Measurements from ENCODE around the gene SERPINB6. TPM values are rescaled to one million over a fixed set of nuclear protein-coding genes. Genes with fewer than 3 reads are reported as not detected.
"Not testable (repeated sequence)": the region's sequence is repeated elsewhere in the genome, so short reads cannot be mapped to it uniquely, and the experiment has no call there.

Gene SERPINB6
- polyA plus RNA-seq = 77.8 TPM

- peaks cover 2% of the 10 kb centered on the region for H3K36me3 Mint-ChIP-seq
- peak within 1 kb of the TSS; percentile 88 to 96 (median 96) for H3K4me3 Mint-ChIP-seq
- peaks cover 22 to 46% (median 35%) of the 10 kb centered on the region in 3 donors for H3K4me1 Mint-ChIP-seq
- peak within 1 kb of the TSS; percentile 89 to 95 (median 93) for H3K27ac Mint-ChIP-seq
- peaks cover 0 to 2% (median 0%) of the 10 kb centered on the region in 3 donors for H3K9me3 Mint-ChIP-seq
- H3K27me3 Mint-ChIP-seq = no peaks in the 10 kb centered on the region
Measured at GRCh38 chr6:2971420-2972218, at the start of gene SERPINB6. SERPINB6 (minus strand) TSS chr6:2971567; CDS start chr6:2959332, 12,235 bp downstream.

- Mint-ChIP-seq H3K9me3 (no peaks in the 10 kb centered on the region), H3K4me1 (peaks cover 15 to 24% (median 19%) of the 10 kb centered on the region in 3 donors), H3K27ac (peak overlapping the region in 2 of 3 donors; percentile 36 to 74), H3K36me3 (peaks cover 10% of the 10 kb centered on the region), H3K4me3 (peak overlapping the region in 1 of 4 donors; percentile 2), H3K27me3 (no peaks in the 10 kb centered on the region)
Measured at GRCh38 chr6:3019749-3020320, 48.5 kb upstream of the SERPINB6 start.

GRCh38 chr6:3019065-3019464, 47.7 kb upstream of the SERPINB6 start:
- H3K9me3 Mint-ChIP-seq = no peaks in the 10 kb centered on the region
- peak overlapping the region in 1 of 3 donors; percentile 36 for H3K27ac Mint-ChIP-seq

GRCh38 chr6:3017304-3017703, 45.9 kb upstream of the SERPINB6 start:
- Mint-ChIP-seq H3K27me3 (no peaks in the 10 kb centered on the region), H3K36me3 (peaks cover 17% of the 10 kb centered on the region), H3K4me3 (no peak overlapping the region), H3K27ac (no peak overlapping the region), H3K9me3 (peaks cover 0 to 4% (median under 1%) of the 10 kb centered on the region in 3 donors), H3K4me1 (peaks cover 0 to 8% (median 0%) of the 10 kb centered on the region in 3 donors)

More at GRCh38 chr6:3019065-3019464, 47.7 kb upstream of the SERPINB6 start:
- Mint-ChIP-seq H3K4me1 (peaks cover 13 to 20% (median 15%) of the 10 kb centered on the region in 3 donors), H3K4me3 (no peak overlapping the region), H3K27me3 (no peaks in the 10 kb centered on the region), H3K36me3 (peaks cover 10% of the 10 kb centered on the region)

- Mint-ChIP-seq H3K9me3 (peaks cover 3 to 10% (median 6%) of the 10 kb centered on the region in 3 donors), H3K4me3 (no peak overlapping the region), H3K27ac (no peak overlapping the region), H3K4me1 (peaks cover 0 to 8% (median 0%) of the 10 kb centered on the region in 3 donors), H3K27me3 (no peaks in the 10 kb centered on the region), H3K36me3 (peaks cover 23% of the 10 kb centered on the region)
Measured at GRCh38 chr6:3016473-3017280, 45.3 kb upstream of the SERPINB6 start.

GRCh38 chr6:3015144-3015543, 43.8 kb upstream of the SERPINB6 start:
- H3K27me3 Mint-ChIP-seq = no peaks in the 10 kb centered on the region
- peaks cover 29% of the 10 kb centered on the region for H3K36me3 Mint-ChIP-seq
- H3K4me3 Mint-ChIP-seq = no peak overlapping the region
- H3K4me1 Mint-ChIP-seq = peaks cover 0 to 5% (median 0%) of the 10 kb centered on the region in 3 donors
- peaks cover 9 to 21% (median 19%) of the 10 kb centered on the region in 3 donors for H3K9me3 Mint-ChIP-seq
- no peak overlapping the region for H3K27ac Mint-ChIP-seq

GRCh38 chr6:3014675-3015066, 43.3 kb upstream of the SERPINB6 start:
- Mint-ChIP-seq H3K36me3 (peaks cover 25% of the 10 kb centered on the region), H3K9me3 (peaks cover 11 to 21% (median 21%) of the 10 kb centered on the region in 3 donors), H3K27ac (no peak overlapping the region), H3K27me3 (no peaks in the 10 kb centered on the region), H3K4me3 (no peak overlapping the region), H3K4me1 (peaks cover 0 to 3% (median 0%) of the 10 kb centered on the region in 3 donors)

- no peaks in the 10 kb centered on the region for H3K27me3 Mint-ChIP-seq
- H3K27ac Mint-ChIP-seq = no peak overlapping the region
- H3K9me3 Mint-ChIP-seq = peaks cover 11 to 21% (median 21%) of the 10 kb centered on the region in 3 donors
- peaks cover 25% of the 10 kb centered on the region for H3K36me3 Mint-ChIP-seq
- H3K4me1 Mint-ChIP-seq = no peaks in the 10 kb centered on the region
- H3K4me3 Mint-ChIP-seq = no peak overlapping the region
Measured at GRCh38 chr6:3013901-3014674, 42.7 kb upstream of the SERPINB6 start.

GRCh38 chr6:3013486-3013885, 42.1 kb upstream of the SERPINB6 start:
- Mint-ChIP-seq H3K4me3 (no peak overlapping the region), H3K36me3 (peaks cover 25% of the 10 kb centered on the region), H3K27ac (no peak overlapping the region), H3K27me3 (no peaks in the 10 kb centered on the region), H3K9me3 (peaks cover 11 to 21% (median 21%) of the 10 kb centered on the region in 3 donors), H3K4me1 (no peaks in the 10 kb centered on the region)

GRCh38 chr6:3011592-3011991, 40.2 kb upstream of the SERPINB6 start:
- Mint-ChIP-seq H3K4me1 (no peaks in the 10 kb centered on the region), H3K36me3 (peaks cover 21% of the 10 kb centered on the region), H3K4me3 (no peak overlapping the region), H3K27me3 (no peaks in the 10 kb centered on the region), H3K27ac (no peak overlapping the region), H3K9me3 (peaks cover 11 to 21% (median 21%) of the 10 kb centered on the region in 3 donors)

GRCh38 chr6:3011158-3011557, 39.8 kb upstream of the SERPINB6 start:
- peaks cover 21% of the 10 kb centered on the region for H3K36me3 Mint-ChIP-seq
- no peaks in the 10 kb centered on the region for H3K27me3 Mint-ChIP-seq
- no peak overlapping the region for H3K27ac Mint-ChIP-seq
- peaks cover 11 to 21% (median 21%) of the 10 kb centered on the region in 3 donors for H3K9me3 Mint-ChIP-seq
- H3K4me1 Mint-ChIP-seq = no peaks in the 10 kb centered on the region
- no peak overlapping the region for H3K4me3 Mint-ChIP-seq

- Mint-ChIP-seq H3K4me1 (no peaks in the 10 kb centered on the region), H3K4me3 (no peak overlapping the region), H3K27me3 (no peaks in the 10 kb centered on the region), H3K36me3 (peaks cover 21% of the 10 kb centered on the region), H3K9me3 (peaks cover 11 to 21% (median 21%) of the 10 kb centered on the region in 3 donors), H3K27ac (no peak overlapping the region)
Measured at GRCh38 chr6:3009930-3010329, 38.6 kb upstream of the SERPINB6 start.

- H3K27ac Mint-ChIP-seq, H3K4me3 Mint-ChIP-seq, H3K27me3 Mint-ChIP-seq, H3K4me1 Mint-ChIP-seq: not testable (repeated sequence)
- Mint-ChIP-seq H3K9me3 (peaks cover 11 to 21% (median 21%) of the 10 kb centered on the region in 3 donors), H3K36me3 (peaks cover 21% of the 10 kb centered on the region)
Measured at GRCh38 chr6:3008712-3009265, 37.4 kb upstream of the SERPINB6 start.

GRCh38 chr6:3007571-3007970, 36.2 kb upstream of the SERPINB6 start:
- Mint-ChIP-seq H3K36me3 (peaks cover 16% of the 10 kb centered on the region), H3K4me3 (no peak overlapping the region)

More at GRCh38 chr6:3007571-3007970, 36.2 kb upstream of the SERPINB6 start:
- H3K27ac Mint-ChIP-seq = no peak overlapping the region
- no peaks in the 10 kb centered on the region for H3K27me3 Mint-ChIP-seq
- no peaks in the 10 kb centered on the region for H3K4me1 Mint-ChIP-seq
- peaks cover 11 to 21% (median 18%) of the 10 kb centered on the region in 3 donors for H3K9me3 Mint-ChIP-seq

Data from IgD-negative memory B cell (primary cell).